ENCODE results near the gene TEKT5. TPM values are rescaled to one million over a fixed set of nuclear protein-coding genes. Genes with fewer than 3 reads are reported as not detected.

Gene TEKT5
- total RNA-seq, 1 experiment from 2014 or later = not detected

DNA sequence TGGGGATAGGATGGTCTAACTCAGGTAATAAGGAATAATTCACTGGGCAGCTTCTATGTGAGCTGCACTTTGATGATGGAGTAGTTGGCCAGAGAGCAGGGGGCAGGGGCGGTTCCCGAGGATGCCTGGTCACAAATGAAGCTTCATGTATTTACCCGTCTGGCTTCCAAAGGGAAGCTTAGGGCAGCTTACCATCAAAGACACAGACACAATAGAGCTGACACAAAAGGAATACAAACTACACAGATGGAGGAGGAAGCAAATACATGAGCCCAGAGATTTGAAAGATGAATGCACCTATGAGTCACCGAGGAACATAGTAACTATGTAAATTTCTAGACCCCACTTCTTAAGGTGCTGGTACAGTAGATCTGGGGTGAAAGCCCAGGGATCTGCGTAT, 105.6 kb downstream of the TEKT5 start:
- no peaks in the 10 kb centered on the region for H3K9me3 ChIP-seq (ENCODE audit: insufficient read depth, low read depth)
- no peak overlapping the region for H3K27ac ChIP-seq
- no peaks in the 10 kb centered on the region for H3K27me3 ChIP-seq (ENCODE audit: insufficient read depth, low read depth)
- H2AFZ ChIP-seq = no peak overlapping the region
- no peaks in the 10 kb centered on the region for H4K20me1 ChIP-seq (ENCODE audit: insufficient read depth)
- H3K36me3 ChIP-seq (ENCODE audit: low read depth) = no peaks in the 10 kb centered on the region
- TF ChIP-seq CTCF (conservative IDR thresholded peaks at IDR 0.05) = no peak
- no TSS peak for BruUV-seq (replicated peaks)
- H3K79me2 ChIP-seq (ENCODE audit: low read depth) = no peaks in the 10 kb centered on the region
- no peak for DNase-seq
- no peak overlapping the region for H3K4me3 ChIP-seq
- intact Hi-C loops (cut with micrococcal nuclease; ENCODE audit: unreplicated experiment) = no loop called here
- POLR2A ChIA-PET (ENCODE audit: unreplicated experiment) = interaction anchor here (0.5 kb wide), 1 partner anchor 64 kb away, joined by 3 read pairs; no protein-coding TSS in a partner anchor
- CTCF ChIA-PET = no interaction called here
- H3K4me1 ChIP-seq (replicated peaks; ENCODE audit: insufficient read depth) = peaks cover 34% of the 10 kb centered on the region
- H3F3A ChIP-seq (ENCODE audit: insufficient read depth, low read depth) = peaks cover 14% of the 10 kb centered on the region; the same call in 1 of the 2 replicates
- H3K4me2 ChIP-seq = no peak overlapping the region
- no peaks in the 10 kb centered on the region for H3K9me2 ChIP-seq (ENCODE audit: insufficient read depth)

DNA sequence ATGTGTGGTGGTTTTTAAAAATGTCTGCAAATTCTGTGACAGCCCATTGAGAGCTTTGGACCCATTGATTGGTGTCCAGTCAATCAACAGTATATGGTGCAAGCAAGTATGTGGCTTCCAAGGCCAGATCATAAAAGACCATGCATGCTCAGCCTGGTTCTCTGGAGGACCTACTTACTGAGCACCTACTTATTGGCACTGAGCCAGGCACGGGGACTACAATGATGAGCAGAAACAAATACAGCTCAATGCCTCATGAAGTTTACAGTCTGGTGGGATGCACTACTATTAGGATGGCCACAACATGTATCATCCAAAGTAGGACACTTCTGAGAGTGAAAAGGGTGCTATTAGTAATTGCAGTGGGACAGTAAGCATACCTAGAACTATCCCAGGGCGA, 107.1 kb downstream of the TEKT5 start:
- H3K4me2 ChIP-seq = no peak overlapping the region
- ChIA-PET CTCF (no interaction called here), POLR2A (ENCODE audit: unreplicated experiment) (interaction anchor here (0.7 kb wide), 1 partner anchor 35 kb away, joined by 10 read pairs; no protein-coding TSS in a partner anchor)
- no peak overlapping the region for H3K27ac ChIP-seq
- BruUV-seq (replicated peaks) = no TSS peak
- H3K9me3 ChIP-seq (ENCODE audit: insufficient read depth, low read depth) = no peaks in the 10 kb centered on the region
- H3K27me3 ChIP-seq (ENCODE audit: insufficient read depth, low read depth) = no peaks in the 10 kb centered on the region
- no peaks in the 10 kb centered on the region for H3K9me2 ChIP-seq (ENCODE audit: insufficient read depth)
- H3F3A ChIP-seq (ENCODE audit: insufficient read depth, low read depth) = peaks cover 14% of the 10 kb centered on the region; the same call in 1 of the 2 replicates
- H3K36me3 ChIP-seq (ENCODE audit: low read depth) = no peaks in the 10 kb centered on the region
- H2AFZ ChIP-seq = no peak overlapping the region
- no peaks in the 10 kb centered on the region for H4K20me1 ChIP-seq (ENCODE audit: insufficient read depth)
- DNase-seq = no peak
- no peak overlapping the region for H3K4me3 ChIP-seq
- peaks cover 23% of the 10 kb centered on the region for H3K4me1 ChIP-seq (replicated peaks; ENCODE audit: insufficient read depth)
- no peaks in the 10 kb centered on the region for H3K79me2 ChIP-seq (ENCODE audit: low read depth)
- no peak for TF ChIP-seq CTCF (conservative IDR thresholded peaks at IDR 0.05)
- no peak for TF ChIP-seq EZH2 (IDR thresholded peaks at IDR 0.05; ENCODE audit: low read depth)
- intact Hi-C loops (cut with micrococcal nuclease; ENCODE audit: unreplicated experiment) = no loop called here

- ChIA-PET CTCF (no interaction called here), POLR2A (ENCODE audit: unreplicated experiment) (no interaction called here)
- Histone ChIP-seq H3K4me2 (peak overlapping the region; percentile 42), H2AFZ (no peak overlapping the region), H3K4me3 (no peak overlapping the region), H3K27me3 (ENCODE audit: insufficient read depth, low read depth) (no peaks in the 10 kb centered on the region), H3F3A (ENCODE audit: insufficient read depth, low read depth) (peaks cover 24% of the 10 kb centered on the region; the same call in 1 of the 2 replicates), H3K9me2 (ENCODE audit: insufficient read depth) (no peaks in the 10 kb centered on the region), H3K27ac (peak overlapping the region; percentile 64), H3K9me3 (ENCODE audit: insufficient read depth, low read depth) (no peaks in the 10 kb centered on the region), H3K36me3 (ENCODE audit: low read depth) (no peaks in the 10 kb centered on the region), H4K20me1 (ENCODE audit: insufficient read depth) (no peaks in the 10 kb centered on the region), H3K4me1 (replicated peaks; ENCODE audit: insufficient read depth) (peaks cover 27% of the 10 kb centered on the region), H3K79me2 (ENCODE audit: low read depth) (no peaks in the 10 kb centered on the region)
- no peak for TF ChIP-seq EZH2 (IDR thresholded peaks at IDR 0.05; ENCODE audit: low read depth)
- TF ChIP-seq CTCF (conservative IDR thresholded peaks at IDR 0.05) = no peak
- intact Hi-C loops (cut with micrococcal nuclease; ENCODE audit: unreplicated experiment) = no loop called here
- BruUV-seq (replicated peaks) = no TSS peak
- DNase-seq = peak in 1 of 2 experiments; percentile 50
These were observed 109.7 kb downstream of the TEKT5 start for GRCh38 chr16:10584981-10585438.

All from PC-9 (cell line).